ENCODE results near the gene CCDC34.
"Not testable (repeated sequence)": the region's sequence is repeated elsewhere in the genome, so short reads cannot be mapped to it uniquely, and the experiment has no call there.

CCDC34 gene

GRCh38 chr11:27329867-27330632 lies 33.0 kb downstream of the CCDC34 start:
- no peak for FAIRE-seq
- no peak for DNase-seq (ENCODE audit: insufficient read length, low spot score)

GRCh38 chr11:27328614-27329013 lies 34.4 kb downstream of the CCDC34 start:
- FAIRE-seq (no peak), DNase-seq (ENCODE audit: insufficient read length, low spot score) (no peak)

- FAIRE-seq; DNase-seq (ENCODE audit: insufficient read length, low spot score): not testable (repeated sequence)
Measured at GRCh38 chr11:27327064-27327463, 36.0 kb downstream of the CCDC34 start.

- not testable (repeated sequence) for FAIRE-seq
Measured at GRCh38 chr11:27322196-27322595, 40.8 kb downstream of the CCDC34 start.

GRCh38 chr11:27321340-27321739 lies 41.7 kb downstream of the CCDC34 start:
- not testable (repeated sequence) for FAIRE-seq; DNase-seq (ENCODE audit: insufficient read length, low spot score)

More at GRCh38 chr11:27322196-27322595, 40.8 kb downstream of the CCDC34 start:
- DNase-seq (ENCODE audit: insufficient read length, low spot score), result not testable (repeated sequence)

- FAIRE-seq (no peak), DNase-seq (ENCODE audit: insufficient read length, low spot score) (no peak)
Measured at GRCh38 chr11:27319072-27319471, 43.9 kb downstream of the CCDC34 start.

GRCh38 chr11:27317751-27318150 lies 45.3 kb downstream of the CCDC34 start:
- FAIRE-seq, result peak; percentile 40
- peak; percentile 30 for DNase-seq (ENCODE audit: insufficient read length, low spot score)

GRCh38 chr11:27315836-27316235 lies 47.2 kb downstream of the CCDC34 start:
- DNase-seq (ENCODE audit: insufficient read length, low spot score) (no peak), FAIRE-seq (no peak)

GRCh38 chr11:27313157-27313821 lies 49.7 kb downstream of the CCDC34 start:
- FAIRE-seq, result no peak
- no peak for DNase-seq (ENCODE audit: insufficient read length, low spot score)

- DNase-seq (ENCODE audit: insufficient read length, low spot score) (no peak), FAIRE-seq (no peak)
Measured at GRCh38 chr11:27312110-27312509, 50.9 kb downstream of the CCDC34 start.

- no peak for DNase-seq (ENCODE audit: insufficient read length, low spot score)
- FAIRE-seq, result no peak
Measured at GRCh38 chr11:27310707-27311106, 52.3 kb downstream of the CCDC34 start.

- FAIRE-seq (no peak), DNase-seq (ENCODE audit: insufficient read length, low spot score) (no peak)
Measured at GRCh38 chr11:27310182-27310581, 52.8 kb downstream of the CCDC34 start.

- DNase-seq (ENCODE audit: insufficient read length, low spot score) (no peak), FAIRE-seq (no peak)
Measured at GRCh38 chr11:27309046-27309445, 54.0 kb downstream of the CCDC34 start.

GRCh38 chr11:27307232-27307631 lies 55.8 kb downstream of the CCDC34 start:
- no peak for DNase-seq (ENCODE audit: insufficient read length, low spot score)
- FAIRE-seq, result no peak

- DNase-seq (ENCODE audit: insufficient read length, low spot score) (no peak), FAIRE-seq (no peak)
Measured at GRCh38 chr11:27305751-27306150, 57.3 kb downstream of the CCDC34 start.

GRCh38 chr11:27304514-27304913 lies 58.5 kb downstream of the CCDC34 start:
- DNase-seq (ENCODE audit: insufficient read length, low spot score) (no peak), FAIRE-seq (no peak)

GRCh38 chr11:27303903-27304302 lies 59.1 kb downstream of the CCDC34 start:
- no peak for DNase-seq (ENCODE audit: insufficient read length, low spot score)
- FAIRE-seq, result no peak

GRCh38 chr11:27300974-27301373 lies 62.0 kb downstream of the CCDC34 start:
- no peak for FAIRE-seq
- DNase-seq (ENCODE audit: insufficient read length, low spot score), result no peak

- no peak for DNase-seq (ENCODE audit: insufficient read length, low spot score)
- no peak for FAIRE-seq
Measured at GRCh38 chr11:27297616-27298015, 65.4 kb downstream of the CCDC34 start.

- FAIRE-seq (no peak), DNase-seq (ENCODE audit: insufficient read length, low spot score) (peak; percentile 46)
Measured at GRCh38 chr11:27296497-27296896, 66.5 kb downstream of the CCDC34 start.

GRCh38 chr11:27295928-27296327 lies 67.1 kb downstream of the CCDC34 start:
- FAIRE-seq (no peak), DNase-seq (ENCODE audit: insufficient read length, low spot score) (no peak)

- DNase-seq (ENCODE audit: insufficient read length, low spot score) (no peak), FAIRE-seq (no peak)
Measured at GRCh38 chr11:27294654-27295053, 68.4 kb downstream of the CCDC34 start.

Measured in HTR-8/SVneo (cell line).